Activated CD4-positive, alpha-beta T cell treated with anti-CD3 and anti-CD28 coated beads, Interleukin-2, amount 50 U/mL, for 16 hours (primary cell): ENCODE data around the gene AQP7.
"Not testable (repeated sequence)": the region's sequence is repeated elsewhere in the genome, so short reads cannot be mapped to it uniquely, and the experiment has no call there.

Source experiments
- DNase-seq: peaks from one replicate; pipeline ENCODE4 v3.0.0-alpha.2; 2020

Gene AQP7

DNA sequence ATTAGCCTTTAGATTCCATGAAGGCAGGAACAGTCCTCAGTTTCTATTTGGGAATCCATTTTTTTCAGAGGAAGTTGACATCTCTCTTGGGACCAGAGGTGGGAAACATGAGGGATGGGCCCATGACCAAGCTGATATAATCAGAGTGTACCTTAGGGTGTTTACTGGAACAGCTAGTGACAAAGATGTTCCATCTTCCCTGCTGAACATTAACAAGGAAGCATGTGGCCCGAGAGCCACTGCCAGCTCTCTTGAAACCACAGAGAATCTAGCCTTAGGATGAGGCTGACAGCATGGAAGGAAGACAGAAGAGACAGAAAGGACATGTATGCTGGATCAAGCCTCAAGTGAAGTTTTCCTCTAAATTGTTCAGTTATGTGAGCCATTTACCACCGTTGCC lies 29.1 kb upstream of the AQP7 start:
- DNase-seq, result no peak

DNA sequence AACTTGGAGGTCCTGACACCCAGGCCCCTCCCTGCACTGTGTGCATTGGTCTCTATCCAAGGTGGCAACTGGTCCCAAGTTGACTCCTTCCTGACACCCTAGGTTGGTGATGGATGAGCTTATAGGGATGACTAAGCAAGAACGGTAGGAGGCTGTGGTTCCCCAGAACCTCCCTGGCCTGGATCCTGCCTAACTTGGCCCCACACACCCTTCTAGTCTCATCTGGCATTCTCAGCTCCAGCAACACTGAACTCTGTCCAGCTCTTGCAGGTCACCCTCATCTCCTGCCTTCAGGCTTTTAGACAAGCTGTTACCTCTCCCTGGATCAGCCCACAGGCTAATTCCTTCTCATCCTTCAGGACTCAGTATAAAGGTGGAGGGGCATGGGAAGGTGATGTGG lies 28.6 kb upstream of the AQP7 start:
- DNase-seq, result no peak

DNA sequence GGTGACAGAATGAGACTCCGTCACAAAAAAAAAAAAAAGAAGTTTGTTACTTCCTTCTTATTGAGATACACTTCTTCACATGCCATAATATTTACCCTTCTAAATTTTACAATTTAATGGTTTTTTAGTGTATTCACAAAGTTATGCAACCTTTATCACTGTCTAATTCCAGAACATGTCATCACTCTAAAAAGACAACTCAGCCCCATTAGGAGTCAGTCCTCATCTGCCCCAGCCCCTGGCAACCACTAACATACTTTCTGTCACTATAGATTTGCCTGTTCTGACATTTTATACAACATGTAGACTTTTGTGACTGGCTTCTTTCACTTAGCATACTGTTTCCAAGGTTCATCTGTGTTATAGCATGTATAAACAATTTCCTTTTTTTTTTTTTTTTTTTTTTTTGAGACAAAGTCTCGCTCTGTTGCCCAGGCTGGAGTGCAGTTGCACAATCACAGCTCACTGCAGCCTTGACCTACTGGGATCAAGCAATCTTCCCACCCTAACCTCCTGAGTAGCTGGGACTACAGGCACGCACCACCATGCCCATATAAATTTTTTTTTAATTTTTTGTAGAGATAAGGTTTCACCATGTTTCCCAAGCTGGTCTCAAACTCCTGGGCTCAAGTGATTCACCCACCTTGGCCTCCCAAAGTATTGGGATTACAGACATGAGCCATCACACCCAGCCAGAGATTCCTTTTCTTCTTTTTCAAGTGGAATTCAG lies 27.1 kb upstream of the AQP7 start:
- DNase-seq, result no peak

DNA sequence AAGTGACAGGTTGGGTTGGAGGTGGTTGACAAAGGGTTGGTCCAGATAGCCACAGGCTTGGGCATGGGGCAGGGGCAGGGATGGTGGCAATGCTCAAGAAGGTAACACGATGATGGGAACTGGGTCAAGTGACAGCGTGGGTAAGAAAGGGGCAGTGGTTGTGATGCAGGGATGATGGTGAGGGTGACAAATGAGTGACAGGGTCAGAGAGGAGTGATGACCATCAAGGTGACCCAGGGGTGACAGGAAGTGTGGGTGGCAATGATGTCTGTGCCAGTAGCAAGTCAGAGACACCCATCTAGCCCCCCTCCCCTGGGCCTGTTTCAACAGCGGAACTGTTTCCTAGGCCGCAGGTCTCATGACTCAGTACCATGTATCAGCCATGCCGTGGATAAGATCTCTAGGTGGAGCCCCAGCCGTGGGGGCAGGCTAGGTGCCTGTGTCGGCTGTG lies 24.5 kb upstream of the AQP7 start:
- no peak for DNase-seq

DNA sequence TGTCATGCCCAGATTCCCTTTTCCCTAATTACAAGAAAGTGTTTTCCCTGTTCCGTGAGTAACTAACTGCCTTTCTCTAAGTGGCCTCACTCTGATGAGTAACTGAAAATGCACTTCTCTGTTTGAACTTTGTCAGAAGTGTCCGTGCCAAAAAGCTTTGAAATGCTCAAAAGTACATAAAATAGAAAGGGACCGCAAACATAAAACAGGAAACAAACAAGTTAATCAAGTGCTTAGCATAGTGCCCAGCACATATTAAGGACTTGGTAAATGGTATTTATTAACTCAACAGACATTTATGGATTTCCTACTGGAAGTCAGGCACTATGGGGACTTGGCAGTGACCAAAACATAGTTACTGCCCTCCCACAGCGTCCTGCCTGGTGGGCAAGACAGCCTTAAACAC lies 22.8 kb upstream of the AQP7 start:
- DNase-seq, result no peak

DNA sequence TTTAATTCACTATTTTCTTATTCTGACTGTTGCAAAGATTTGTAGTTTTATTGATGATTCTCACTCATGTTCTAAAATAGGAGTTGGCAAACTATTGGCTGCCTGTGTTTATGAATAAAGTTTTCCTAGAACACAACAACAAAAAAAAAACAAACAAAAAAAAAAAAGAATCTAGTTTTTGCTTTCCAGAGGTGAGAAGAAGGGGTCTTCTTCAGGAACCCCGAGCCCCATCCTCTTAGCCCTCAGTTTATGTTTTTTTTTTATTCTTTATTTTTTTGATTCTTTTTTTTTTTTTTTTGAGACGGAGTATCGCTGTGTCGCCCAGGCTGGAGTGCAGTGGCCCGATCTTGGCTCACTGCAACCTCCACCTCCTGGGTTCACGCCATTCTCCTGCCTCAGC lies 22.1 kb upstream of the AQP7 start:
- DNase-seq, result not testable (repeated sequence)

DNA sequence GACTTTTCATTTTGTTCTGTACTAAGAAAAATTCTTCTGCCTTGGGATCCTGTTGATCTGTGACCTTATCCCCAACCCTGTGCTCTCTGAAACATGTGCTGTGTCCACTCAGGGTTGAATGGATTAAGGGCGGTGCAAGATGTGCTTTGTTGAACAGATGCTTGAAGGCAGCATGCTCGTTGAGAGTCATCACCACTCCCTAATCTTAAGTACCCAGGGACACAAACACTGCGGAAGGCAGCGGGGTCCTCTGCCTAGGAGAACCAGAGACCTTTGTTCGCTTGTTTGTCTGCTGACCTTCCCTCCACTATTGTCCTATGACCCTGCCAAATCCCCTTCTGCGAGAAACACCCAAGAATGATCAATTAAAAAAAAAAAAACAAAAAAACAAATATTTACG lies 21.7 kb upstream of the AQP7 start:
- not testable (repeated sequence) for DNase-seq

DNA sequence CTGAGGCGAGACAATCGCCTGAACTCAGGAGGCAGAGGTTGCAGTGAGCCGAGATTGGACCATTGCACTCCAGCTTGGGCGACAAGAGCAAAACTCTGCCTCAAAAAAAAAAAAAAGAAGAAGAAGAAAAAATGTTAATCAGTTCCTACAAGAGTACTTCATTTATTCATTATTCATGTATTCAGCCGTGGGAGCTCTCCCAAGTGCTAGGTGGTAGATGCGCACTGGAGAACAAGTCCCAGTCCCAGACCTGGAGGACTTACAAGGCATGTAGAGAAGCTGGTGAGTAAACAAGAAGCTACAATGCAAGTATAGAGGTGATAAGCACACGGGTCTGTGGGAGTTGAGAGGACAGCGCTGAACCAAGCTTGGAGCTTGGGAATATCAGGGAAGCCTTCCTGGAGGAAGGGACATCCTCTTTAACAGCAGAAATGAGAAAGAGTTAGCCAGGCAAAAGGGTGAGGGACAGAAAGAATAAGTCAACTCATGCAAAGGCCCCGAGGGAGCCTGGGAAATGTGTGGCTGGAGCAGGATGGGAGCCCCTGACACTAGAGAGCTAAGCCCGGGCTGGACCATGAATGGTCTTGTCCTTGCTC lies 17.4 kb upstream of the AQP7 start:
- no peak for DNase-seq

DNA sequence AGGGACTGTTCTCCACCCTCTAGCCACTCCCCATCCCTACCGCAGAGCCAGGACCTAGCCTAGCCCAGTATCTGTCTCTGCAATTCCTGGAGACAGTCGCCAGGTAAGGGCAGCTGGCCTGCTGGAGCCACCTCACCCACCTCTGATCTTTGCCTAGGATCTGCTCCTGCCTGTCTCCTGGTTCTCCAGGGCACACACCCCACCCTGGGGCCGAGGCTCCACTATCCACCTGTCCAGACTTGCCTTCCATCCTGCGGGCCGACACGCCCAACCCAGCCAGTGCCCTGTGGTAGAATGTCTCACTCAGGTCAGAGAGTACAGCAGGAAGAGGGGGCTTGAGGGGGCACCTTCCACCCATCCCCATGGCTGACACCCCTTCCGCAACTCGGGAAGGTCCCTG lies 15.7 kb upstream of the AQP7 start:
- no peak for DNase-seq

DNA sequence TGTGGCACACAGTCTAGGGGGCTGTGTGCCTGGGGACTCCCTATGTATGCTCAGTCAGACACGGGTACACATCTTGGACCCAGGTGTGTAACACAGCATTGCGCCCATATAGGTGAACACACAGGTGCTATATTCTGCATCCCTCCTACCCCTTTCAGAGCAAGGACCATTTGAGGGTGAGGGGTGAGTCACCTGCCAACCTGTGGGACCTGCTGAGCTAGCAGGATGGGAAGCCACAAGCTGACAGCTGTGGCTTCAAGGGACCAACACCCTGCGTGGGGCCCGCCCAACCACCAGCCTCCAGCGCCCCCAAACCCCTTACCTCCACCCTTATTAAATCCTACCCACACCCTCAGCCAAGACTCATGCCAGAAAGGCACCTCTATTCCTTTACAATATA lies 14.6 kb upstream of the AQP7 start:
- DNase-seq, result no peak

DNA sequence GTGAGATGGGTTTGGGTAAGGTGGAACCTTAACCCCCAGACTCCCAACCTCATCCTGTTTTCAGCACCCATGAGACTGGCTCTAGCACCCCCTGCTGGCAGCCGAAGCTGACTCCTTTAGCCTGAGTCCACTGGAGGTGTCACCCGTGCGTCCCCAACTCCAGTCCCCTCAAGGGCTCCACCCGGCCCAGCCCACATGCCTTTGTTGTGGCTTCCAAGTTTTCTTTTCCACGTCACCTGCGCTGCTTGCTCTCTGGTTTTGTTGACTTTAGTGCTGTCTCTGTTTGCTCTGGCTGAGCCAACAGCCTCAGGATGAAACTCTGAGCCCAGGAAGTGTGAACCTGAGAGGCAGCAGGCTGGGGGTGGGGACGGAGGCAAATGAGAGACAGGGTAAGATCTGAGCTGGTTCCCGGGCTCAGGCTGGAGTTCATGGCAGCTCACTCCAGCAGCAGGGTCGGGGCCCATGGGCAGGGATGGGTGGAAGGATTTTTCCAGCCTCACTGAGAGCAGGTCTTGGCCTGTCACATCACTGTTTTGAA lies 13.2 kb upstream of the AQP7 start:
- peak; percentile 92 for DNase-seq

DNA sequence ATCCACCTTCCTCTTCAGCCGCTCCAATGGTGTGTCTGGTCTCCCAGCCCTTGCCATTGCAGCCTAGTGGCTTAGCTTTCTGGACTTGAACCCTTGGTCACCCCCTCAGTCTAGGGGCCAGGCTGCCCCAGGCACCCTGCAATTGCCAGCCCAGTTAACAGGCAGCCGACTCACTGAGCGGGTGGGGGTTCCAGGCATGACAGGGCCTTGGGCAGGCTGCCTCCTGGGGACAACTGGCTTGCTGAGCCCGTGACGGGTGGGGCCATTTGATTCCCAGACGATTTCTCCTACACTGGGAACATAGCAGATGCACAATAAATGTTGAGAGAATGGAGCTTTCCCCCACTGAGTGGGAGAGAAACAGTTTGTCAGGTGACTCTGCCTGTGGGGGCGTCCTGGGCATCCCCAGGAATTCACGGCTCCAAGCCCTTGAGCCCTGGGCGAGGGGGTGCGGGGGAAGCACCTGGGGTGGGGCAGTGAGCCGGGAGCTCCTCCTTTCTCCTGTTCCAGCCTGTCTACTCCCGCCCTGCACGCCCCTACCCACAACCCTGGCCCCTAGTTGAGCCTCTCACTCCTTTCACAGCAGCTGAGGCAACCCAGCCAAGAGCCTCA lies 12.6 kb upstream of the AQP7 start:
- no peak for DNase-seq

DNA sequence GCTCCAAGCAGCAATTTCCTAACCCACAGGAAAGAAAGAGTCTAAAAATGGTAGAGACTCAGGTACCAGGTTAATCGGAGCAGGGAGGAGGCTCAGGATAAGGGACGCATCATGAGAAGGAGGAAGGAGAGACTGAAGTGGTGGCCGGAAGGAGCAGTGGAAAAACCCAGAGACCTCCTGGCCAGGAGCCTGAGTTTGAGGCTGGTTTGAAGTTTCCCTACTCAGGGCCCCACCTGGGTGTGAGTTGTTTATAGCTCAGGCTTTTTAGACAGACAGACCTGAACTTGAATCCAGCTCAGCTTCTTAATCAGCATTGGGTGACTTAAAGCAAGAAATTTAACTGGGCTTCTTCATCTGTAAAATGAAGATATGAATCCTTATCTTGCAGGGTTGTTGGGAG lies 11.9 kb upstream of the AQP7 start:
- no peak for DNase-seq

DNA sequence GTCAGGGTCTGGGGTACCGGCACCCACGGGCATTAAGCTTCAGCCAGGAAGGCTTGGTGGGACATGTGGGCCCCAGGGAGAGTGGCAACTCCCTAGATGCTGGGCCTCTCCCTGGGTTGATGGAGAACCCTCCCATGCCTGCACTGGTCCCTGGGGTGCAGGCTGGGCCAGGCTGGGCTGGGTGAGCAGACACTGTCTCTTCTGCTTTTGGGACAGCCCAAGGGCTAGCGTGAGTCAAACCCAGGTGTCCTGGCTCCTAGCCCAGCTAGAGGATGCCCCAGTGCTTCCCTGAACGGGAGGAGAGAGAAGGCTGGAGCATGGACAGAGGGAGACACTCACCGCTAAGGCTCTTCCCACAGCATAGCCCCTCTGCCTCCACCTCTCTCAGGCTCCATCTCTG lies 5.7 kb upstream of the AQP7 start:
- no peak for DNase-seq

DNA sequence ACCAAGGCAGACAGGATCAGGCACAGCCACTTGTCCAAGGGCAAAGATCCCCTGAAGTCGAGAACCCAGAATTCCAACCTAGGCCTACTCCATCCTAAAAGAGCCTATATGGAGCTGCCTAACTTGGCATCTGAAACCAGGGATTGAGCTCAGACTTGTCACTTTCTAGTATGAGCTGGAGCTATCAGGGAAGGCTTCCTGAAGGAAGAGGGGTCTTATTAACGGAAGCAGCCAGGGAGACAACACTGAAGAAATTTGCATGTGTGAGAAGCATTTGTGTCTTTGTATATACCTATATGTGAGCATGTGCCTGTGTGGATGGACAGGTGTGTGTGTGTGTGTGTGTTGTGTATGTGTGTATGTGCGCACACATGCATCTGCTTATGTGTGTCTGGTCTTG lies 4.7 kb upstream of the AQP7 start:
- DNase-seq, result no peak

DNA sequence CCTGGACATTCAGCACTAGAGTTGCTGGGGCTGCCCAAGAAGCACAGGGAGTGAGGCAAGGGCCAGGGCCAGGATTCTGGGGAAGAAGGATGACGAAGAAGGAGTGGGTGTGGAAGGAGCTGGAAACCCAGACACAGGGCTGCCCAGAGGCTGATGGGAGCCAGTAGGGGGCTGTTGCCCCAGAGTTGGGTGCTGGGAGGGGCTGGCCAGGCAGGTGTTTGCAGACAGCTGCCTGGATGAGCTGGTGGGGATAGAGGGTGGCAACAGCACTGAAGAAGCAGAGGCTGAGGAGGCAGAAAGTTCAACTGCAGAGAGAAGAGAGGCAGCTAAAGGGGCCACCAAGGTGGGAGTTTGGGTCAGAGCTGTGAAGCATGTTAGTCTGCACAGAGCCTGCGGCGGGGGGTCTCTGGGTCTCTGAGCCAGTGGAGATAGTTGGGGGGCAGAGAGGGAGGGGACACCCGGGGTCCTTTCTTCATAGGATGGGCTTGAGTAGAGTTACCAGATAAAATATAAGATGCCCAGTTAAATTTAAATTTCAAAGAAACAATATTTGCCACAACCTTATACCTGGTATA lies 2.5 kb upstream of the AQP7 start:
- DNase-seq, result no peak

DNA sequence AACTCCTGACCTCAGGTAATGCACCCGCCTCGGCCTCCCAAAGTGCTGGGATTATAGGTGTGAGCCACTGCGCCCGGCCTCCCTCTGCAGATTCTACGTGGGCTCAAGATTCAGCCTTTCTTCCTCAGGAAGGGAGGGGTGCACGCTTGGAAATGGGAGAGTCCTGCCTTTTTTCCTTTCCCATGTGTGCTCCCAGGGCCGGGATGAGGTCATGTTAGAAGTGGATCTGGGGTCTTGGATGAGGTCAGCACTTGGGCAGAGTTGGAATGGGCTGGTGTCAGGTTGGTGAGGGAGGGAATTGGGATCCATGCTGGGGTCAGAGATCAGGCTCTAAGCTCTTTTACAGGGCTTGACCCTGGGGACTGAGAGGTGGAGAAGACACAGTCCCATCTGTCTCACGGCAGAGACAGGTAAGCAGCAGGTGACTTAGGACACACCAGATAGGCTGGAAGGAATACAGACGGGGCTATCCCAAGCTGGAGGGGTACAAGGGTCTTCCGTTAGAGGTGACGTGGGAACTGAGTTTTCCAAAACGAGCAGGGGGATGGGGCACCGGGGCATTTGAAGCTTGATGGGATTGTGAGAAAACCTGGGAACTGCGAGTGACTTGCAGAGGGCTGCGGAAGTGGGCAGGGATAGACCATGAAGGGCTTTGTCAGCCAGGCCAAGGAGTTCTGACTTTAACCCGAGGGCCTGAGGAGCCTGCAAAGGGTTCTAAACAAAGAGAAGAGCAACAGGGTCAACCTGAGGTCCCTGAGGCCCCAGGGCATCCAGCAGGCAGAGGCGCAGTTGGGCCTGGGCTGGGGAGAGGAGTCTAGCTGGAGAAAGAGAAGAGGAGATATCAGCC lies 1.8 kb upstream of the AQP7 start:
- DNase-seq, result no peak

DNA sequence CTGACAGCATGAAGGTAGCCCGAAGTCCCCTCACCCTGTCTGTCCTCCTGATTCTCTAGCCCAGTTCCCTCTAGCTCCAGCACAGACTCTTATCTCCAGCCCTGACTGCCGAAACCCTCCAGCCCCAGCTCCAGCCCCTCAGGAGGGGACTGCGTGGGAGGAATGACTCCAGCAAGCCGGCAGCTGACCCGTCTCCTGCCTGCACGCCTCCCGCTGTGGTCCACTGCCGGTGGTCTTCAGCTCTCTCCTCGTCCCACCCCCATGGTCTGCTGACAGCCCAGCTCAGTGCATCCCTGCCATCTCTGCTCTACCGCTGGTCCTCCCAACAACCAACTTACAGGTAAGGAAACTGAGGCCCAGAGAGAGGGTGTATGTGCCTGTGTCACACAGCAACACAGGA lies 559 bp downstream of the AQP7 start:
- DNase-seq, result not testable (repeated sequence)

DNA sequence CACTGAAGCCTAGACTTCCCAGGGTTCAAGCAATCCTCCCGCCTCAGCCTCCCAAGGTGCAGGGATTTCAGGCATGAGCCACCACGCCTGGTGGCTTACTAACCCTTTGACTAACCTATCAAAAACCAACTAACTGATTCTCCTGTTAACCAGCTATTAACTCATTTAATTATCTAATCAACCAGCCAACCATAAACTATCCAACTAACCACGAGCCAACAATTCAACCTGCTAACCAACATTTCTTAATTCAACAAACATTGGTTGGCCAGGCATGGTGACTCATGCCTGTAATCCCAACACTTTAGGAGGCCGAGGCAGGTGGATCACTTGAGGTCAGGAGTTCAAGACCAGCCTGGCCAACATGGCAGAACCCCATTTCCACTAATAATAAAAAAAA lies 3.3 kb downstream of the AQP7 start:
- DNase-seq, result not testable (repeated sequence)

DNA sequence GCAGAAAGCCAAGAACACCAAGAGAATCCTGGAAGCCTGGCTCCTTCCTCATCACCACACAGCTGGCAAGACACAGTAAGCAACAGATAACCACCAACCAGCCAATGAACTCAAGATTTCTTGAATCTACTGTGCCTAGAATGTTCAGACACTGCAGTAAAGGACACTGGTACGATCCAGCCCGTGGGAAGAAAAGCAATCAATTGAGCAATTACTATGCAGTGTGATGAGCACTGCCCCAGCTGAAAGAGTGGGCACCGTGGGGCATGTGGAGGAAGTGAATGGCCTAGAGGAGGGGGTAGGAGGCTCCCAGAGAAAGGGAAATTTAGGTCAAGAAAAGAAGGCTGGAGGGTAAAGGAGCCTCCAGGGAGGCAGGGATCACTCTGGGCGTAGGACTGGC lies 4.6 kb downstream of the AQP7 start:
- not testable (repeated sequence) for DNase-seq

DNA sequence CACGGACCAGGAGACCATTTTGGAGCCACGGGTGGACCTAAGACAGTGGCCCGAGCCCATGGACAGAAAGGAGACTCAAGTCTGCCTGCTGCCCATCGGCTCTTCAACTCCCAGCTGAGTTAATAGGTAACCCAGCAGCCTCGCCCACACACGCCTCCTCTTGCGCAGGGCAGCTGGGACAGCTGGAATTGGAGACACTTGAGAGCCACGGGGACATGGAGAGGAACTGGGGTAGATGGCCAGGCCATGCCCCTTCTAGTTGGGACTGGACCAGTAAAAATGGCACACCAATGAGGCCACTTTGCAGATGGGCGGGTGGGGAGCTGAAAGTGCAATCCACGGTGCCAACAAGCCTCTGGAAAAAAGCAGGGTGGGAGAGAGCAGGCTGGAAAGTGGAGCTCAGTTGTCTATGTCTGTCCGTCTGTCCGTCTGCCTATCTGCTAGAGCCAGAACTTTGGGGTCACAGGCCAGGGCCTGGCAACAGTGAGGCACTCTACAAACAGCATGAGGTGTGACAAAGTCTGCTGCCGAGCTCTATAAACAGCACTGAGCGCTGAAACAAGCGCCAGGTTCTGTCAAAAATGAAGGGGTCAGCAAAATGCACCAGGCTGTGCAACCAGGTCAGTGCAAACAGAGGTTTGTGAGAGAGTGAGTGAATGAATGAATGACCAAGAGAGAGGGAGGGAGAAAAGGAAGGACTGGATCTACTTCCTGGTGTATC lies 7.0 kb downstream of the AQP7 start:
- not testable (repeated sequence) for DNase-seq

DNA sequence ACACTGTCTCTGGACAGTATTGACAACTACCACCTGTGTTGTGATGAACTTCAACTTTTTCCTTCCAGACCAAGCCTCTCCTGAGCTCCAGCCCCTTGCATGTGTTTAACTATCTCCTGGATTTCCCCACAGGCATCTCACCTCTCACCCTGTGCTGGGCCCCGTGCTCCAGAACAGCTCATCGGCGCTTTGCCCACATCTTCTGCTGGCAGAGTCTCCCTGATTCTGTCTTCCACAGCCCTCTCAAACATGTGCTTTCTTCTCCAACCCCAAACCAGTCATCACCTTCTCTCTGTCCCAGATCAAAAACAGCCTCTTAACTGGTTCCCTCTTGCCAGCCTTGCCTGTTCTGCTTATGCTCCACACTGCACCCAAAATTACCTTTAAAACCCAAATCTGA lies 8.4 kb downstream of the AQP7 start:
- not testable (repeated sequence) for DNase-seq
